VCaP (cell line): ENCODE measurements around the gene CYP2C18.
"Not testable (repeated sequence)": the region's sequence is repeated elsewhere in the genome, so short reads cannot be mapped to it uniquely, and the experiment has no call there.

Experiments
- H3K27ac ChIP-seq: fragments of 450-650 bp; 2 replicates; pipeline ENCODE4 v1.5.1; 2017
- TF ChIP-seq, protein P1 (sequence below): fragments of 450-650 bp; conservative IDR thresholded peaks from 2 replicates; pipeline ENCODE4 v1.5.1; 2017; ENCODE audit warnings: mild to moderate bottlenecking, moderate library complexity

The CYP2C18 gene

GRCh38 chr10:94666391-94667102, 17.0 kb upstream of the CYP2C18 start:
- TF ChIP-seq, protein P1, sequence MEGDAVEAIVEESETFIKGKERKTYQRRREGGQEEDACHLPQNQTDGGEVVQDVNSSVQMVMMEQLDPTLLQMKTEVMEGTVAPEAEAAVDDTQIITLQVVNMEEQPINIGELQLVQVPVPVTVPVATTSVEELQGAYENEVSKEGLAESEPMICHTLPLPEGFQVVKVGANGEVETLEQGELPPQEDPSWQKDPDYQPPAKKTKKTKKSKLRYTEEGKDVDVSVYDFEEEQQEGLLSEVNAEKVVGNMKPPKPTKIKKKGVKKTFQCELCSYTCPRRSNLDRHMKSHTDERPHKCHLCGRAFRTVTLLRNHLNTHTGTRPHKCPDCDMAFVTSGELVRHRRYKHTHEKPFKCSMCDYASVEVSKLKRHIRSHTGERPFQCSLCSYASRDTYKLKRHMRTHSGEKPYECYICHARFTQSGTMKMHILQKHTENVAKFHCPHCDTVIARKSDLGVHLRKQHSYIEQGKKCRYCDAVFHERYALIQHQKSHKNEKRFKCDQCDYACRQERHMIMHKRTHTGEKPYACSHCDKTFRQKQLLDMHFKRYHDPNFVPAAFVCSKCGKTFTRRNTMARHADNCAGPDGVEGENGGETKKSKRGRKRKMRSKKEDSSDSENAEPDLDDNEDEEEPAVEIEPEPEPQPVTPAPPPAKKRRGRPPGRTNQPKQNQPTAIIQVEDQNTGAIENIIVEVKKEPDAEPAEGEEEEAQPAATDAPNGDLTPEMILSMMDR: no peak

GRCh38 chr10:94673614-94674321, 9.8 kb upstream of the CYP2C18 start:
- H3K27ac ChIP-seq: no peak overlapping the region
- TF ChIP-seq, protein P1: no peak

More at GRCh38 chr10:94666391-94667102, 17.0 kb upstream of the CYP2C18 start:
- no peak overlapping the region for H3K27ac ChIP-seq

DNA sequence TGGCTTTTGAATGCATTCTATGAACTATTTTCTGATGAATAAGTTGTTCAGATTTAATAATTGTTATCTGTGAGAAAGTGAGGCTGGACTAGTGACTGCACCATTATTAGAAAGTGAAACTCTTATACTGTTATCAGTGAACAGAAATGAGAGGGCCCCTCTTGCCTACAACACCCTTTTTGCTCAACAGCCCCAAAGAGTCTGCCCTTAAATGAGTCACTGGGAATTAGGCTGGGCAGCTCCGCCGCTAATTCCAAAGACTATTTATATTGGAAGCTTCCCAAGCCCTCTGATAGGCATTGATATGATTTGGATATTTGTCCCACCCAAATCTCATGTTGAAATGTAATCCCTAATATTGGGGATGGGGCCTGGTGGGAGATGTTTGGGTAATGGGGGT, 7.0 kb upstream of the CYP2C18 start:
- H3K27ac ChIP-seq: no peak overlapping the region
- TF ChIP-seq, protein P1: no peak

GRCh38 chr10:94677691-94678090, 5.8 kb upstream of the CYP2C18 start:
- no peak overlapping the region for H3K27ac ChIP-seq
- TF ChIP-seq, protein P1: peak; percentile 33; the same call in 1 of the 2 replicates

GRCh38 chr10:94678475-94678874, 5.1 kb upstream of the CYP2C18 start:
- H3K27ac ChIP-seq: no peak overlapping the region
- TF ChIP-seq, protein P1: no peak

GRCh38 chr10:94680544-94680943, 3.0 kb upstream of the CYP2C18 start:
- TF ChIP-seq, protein P1: no peak
- H3K27ac ChIP-seq: no peak overlapping the region

DNA sequence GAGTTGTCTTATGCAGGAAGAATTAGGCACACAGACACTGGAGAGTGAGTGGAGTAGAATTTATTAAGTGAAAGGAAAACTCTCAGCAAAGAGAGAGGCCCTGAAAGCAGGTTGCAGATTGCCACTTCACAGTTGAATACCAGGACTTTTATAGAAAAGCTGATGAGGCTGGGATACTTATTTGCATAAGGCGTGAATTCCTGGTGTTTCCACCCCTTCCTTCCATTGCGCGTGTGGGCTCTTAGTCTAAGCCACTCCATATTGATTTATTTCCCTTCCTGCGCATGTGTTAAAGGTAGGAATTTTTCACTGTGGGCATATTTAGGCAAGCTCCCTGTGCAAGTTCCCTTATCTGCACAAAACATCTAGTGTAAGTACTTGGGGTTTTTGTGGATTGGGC, 893 bp upstream of the CYP2C18 start:
- H3K27ac ChIP-seq: not testable (repeated sequence)

GRCh38 chr10:94687625-94688248, 4.2 kb downstream of the CYP2C18 start:
- H3K27ac ChIP-seq: no peak overlapping the region
- TF ChIP-seq, protein P1: no peak
